LoVo (cell line): ENCODE results near the gene DUSP10.

Experiments
- DNase-seq: peaks from one replicate; pipeline ENCODE4 v3.0.0-alpha.2; 2016; ENCODE audit warnings: low spot score

DUSP10 gene

DNA sequence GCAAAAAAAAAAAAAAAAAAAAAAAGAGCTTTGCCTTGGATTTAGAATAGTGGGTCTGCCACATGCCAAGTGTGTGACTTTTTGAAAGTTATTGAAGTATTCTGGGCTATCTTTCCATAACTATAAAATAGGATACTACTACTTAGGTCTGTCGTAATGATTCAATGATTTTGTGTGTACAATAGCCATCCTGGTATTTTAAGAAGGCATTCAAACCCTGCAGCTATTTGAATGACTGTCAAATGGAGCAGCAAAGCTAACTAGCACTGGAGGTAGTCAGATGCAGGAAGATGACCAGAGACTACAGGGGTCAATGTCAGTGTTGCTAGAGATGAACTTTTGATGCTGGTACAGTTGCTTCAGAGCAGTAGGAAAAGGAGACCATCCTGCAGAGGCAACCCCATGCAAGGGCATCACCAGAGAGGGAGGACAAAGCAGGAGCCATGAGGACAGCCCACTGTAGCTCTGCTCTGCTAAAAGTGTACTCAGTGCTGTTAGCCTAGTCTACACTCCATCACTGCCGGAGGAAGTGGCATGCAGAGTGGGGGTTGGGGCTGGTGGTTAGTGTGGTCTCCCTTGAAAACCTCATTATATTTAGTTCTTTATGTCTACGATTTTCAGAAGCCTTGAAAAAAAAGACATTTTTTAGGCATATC, 29.0 kb downstream of the DUSP10 start:
- DNase-seq = no peak

- DNase-seq = no peak
Observed at GRCh38 chr1:221712198-221712684, 29.6 kb downstream of the DUSP10 start.

- no peak for DNase-seq
Observed at GRCh38 chr1:221711656-221712055, 30.2 kb downstream of the DUSP10 start.

- no peak for DNase-seq
Observed at GRCh38 chr1:221711063-221711577, 30.8 kb downstream of the DUSP10 start.

GRCh38 chr1:221709854-221710253, 32.0 kb downstream of the DUSP10 start:
- DNase-seq = no peak

DNA sequence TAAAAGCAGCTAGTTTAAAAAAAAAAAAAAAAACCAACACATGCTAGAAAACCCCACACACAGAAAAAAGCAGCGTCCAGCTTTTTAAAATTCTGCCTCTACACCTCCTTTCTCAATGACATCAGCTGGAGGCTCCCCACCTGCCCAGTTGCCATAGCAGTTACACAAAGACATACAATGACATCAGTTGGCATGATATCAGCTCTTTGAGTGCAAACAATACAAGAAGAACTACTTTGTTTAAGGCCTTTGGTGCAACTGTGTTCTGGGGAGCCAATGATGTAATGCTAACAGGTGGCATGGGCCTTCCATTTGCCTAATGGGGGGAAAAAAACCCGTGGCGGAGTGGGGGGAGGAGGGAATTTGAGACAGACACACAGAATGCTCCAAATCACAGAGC, 32.9 kb downstream of the DUSP10 start:
- no peak for DNase-seq

GRCh38 chr1:221708076-221708571, 33.8 kb downstream of the DUSP10 start:
- DNase-seq = no peak

- DNase-seq = no peak
Observed at GRCh38 chr1:221706876-221707582, 34.9 kb downstream of the DUSP10 start.

DNA sequence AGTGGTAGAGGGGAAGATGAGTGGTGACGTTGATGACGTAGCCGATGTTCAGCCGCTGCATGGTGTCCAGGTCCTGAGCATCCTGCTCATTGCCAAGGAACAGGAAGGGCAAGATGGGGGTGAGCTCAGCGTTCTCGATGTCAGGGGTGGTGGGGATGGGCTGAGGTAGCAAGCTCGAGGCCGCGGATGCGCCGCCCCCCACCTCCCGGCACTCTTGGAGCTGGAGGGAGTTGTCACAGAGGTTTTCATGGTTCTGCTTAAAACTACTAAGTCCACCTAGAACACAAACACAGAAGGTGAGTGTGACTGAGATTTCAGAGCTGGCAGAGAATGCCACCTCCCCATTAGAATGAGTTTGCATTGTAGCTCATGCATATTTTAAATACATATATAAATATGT, 35.7 kb downstream of the DUSP10 start:
- no peak for DNase-seq

- DNase-seq = no peak
Observed at GRCh38 chr1:221704306-221704705, 37.6 kb downstream of the DUSP10 start.

DNA sequence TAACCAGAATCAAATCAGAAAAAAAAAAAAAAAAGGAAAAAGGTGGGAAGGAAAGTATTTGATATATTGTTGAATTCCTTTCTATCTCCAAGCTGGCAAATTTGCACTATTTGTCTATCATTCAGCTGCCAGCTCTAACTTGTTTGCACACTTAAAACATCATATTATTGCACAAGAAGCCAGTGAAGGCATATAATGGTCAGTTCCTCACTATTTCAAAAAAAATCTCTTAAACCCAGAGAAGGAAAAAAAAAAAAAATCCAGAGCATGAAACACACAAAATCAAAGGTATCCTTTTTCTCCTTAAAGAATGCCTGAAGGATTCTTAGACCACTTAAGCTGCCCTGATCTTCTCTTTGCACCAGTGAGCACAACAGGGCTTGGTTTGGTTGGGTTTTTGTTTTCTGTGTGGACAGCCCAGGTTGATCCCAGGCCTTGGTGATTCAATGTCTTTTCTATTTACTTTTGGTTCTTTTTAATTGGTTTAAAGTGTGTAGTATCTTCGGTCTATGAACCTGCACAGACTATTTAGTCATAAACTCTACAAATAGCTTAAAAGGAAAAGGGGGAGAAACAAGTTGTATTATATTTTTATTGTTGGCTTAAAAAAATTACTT, 40.2 kb downstream of the DUSP10 start:
- DNase-seq = no peak

DNA sequence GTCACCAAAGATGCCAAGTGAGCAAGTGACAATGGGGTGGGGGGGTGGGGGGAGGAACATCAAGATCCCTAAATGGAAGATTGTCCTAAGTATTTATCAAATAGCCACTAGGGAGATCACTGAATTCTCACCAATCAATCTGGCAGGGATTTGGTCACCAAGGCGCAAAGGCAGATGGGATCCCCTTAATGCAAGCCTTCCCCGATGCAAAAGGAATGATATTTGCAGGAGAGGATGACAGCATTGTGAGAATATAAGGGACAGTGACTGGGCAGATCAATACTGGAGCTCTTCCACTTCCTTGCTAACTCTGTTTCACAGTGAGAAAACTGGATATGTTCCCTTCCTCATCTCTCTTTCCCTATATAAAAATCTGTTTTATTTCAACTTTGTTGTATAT, 40.9 kb downstream of the DUSP10 start:
- no peak for DNase-seq

- DNase-seq = no peak
Observed at GRCh38 chr1:221700536-221700935, 41.4 kb downstream of the DUSP10 start.

DNA sequence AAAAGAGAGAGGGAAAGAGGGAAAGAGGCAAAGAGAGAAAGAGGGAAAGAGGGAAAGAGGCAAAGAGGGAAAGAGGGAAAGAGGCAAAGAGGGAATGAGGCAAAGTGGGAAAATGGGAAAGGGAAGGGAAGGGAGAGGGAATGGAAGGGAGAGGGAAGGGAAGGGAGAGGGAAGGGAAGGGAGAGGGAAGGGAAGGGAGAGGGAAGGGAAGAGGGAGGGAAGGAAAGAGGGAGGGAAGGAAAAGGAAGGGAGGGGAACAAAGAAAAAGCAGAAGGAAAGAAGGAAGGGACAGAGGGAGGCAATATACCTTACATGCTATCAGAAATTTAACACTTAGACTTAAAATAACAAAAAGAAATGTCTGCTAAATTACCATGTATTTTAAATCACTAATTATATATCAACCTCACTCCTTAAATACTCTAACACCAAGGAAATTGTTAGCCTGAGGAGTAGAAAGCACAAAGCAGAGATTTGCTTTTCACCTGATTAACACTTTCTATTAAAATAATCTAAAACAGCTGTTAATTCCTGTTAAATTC, 41.8 kb downstream of the DUSP10 start:
- DNase-seq = no peak

DNA sequence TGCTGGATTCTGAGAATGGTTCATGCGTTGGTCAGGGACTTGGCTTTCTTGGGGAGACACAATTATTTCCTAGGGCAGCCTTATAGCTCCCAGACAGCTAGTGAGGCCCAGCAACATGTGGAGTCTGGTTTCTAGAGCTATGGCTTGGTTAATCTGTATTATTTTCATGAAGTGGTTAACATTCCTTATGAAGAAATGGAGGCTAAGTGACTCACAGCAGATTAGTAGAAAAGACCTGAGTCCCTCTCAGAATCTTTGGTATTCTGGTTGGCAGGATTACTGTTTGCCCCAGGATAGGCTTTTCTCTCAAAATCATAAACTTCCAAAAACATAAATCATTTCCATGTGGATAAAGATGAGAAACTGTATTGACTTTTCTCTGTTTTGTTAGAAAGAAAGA, 42.3 kb downstream of the DUSP10 start:
- DNase-seq = no peak

DNA sequence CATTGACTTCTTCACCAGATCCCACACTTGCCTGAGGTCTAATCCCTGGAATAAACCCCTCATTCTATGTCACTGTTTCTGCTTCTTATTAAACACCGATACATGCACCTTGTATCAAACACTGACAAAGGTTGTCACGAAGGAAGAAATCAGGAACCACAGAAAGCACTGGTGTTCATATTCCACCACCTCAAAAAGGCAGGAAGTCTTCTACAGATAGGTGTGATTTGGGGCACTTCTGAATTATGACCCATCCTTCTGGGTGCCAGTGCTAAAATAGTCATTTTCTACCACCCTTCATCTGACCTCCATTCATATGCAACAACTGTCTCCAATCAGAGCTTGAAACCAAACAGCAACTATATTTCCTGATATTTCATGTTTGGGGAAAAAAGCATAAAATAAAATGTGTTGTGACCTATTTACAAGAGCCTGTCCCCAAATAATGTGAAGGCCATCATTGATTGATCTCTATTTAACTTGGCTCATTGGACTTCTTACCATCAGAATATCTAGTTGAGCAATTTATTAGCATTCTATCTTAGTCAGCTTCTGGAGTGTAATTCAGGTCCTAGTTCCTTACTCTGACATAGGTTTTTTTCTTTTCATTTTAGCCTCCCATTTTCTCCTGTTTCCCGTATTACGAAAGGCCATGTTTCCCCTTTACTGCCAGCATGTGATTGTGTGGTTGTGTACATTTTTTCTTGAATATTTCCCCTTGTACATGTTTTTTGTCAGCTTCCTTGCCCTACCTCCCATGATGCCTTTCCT, 43.1 kb downstream of the DUSP10 start:
- no peak for DNase-seq

- no peak for DNase-seq
Observed at GRCh38 chr1:221697923-221698425, 43.9 kb downstream of the DUSP10 start.

DNA sequence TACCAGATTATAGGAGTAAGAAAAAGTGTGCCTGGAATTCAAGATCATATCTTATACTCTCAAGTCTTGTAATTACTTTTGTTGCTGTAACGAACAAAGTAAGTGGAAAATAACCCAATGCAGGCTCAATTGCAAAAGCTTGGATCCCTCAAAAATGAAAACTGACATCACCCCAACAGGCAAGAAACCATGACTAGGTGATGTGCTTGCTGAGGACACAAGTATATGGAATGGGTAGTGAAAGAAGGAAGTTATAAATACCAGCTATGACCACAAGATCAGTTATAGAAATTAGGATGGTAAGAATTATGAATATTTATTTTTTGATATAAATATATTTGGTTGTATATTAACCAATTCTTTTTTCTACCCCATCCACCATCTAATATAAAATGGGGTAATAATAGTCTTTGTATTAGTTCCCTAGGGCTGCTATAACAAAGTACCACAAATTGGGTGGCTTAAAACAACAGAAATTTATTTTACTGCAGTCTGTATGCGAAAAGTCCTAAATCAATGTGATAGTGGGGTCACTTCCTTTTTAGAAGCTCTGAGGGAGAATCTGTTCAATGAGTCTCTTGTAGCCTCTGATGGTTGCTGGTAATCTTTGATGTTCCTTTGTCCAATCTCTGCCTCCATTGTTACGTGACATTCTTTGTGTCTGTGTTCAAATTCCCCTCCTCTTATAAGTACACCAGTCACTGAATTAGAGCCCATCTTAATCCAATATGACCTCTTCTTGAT, 45.0 kb downstream of the DUSP10 start:
- no peak for DNase-seq

- no peak for DNase-seq
Observed at GRCh38 chr1:221696027-221696426, 45.9 kb downstream of the DUSP10 start.

- DNase-seq = no peak
Observed at GRCh38 chr1:221695301-221695700, 46.6 kb downstream of the DUSP10 start.

GRCh38 chr1:221694109-221694508, 47.8 kb downstream of the DUSP10 start:
- no peak for DNase-seq
